ENCODE results near the gene RHD. TPM values are rescaled to one million over a fixed set of nuclear protein-coding genes. Genes with fewer than 3 reads are reported as not detected.
"Not testable (repeated sequence)": the region's sequence is repeated elsewhere in the genome, so short reads cannot be mapped to it uniquely, and the experiment has no call there.

Gene RHD
- total and polyA plus RNA-seq, 2 experiments from 2014 or later = 0.19 TPM; not detected in 1

DNA sequence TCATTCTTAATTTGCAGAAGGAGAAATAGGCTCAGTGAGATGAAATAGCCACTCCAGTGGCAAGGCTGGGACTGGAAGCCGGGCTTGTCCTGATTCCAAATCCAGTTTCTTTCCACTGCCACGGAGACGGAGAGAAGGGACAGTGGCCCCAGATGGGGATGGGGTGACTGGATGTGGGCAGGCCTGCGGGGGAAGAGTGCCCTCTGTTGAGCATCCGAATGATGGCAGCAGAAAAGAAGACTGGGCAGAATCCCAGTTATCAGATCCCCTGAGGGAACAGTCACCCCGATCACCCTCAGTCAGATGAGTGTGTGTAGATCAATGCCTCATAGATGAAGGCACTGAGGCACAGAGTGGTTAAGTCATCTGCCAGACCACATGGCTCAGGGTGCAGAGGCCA, 17.7 kb downstream of the RHD start:
- H3K4me1 ChIP-seq (ENCODE audit: insufficient read depth); H3K4me2 ChIP-seq; H4K20me1 ChIP-seq (ENCODE audit: insufficient read depth, poor library complexity, severe bottlenecking); H3K27ac ChIP-seq; DNase-seq (ENCODE audit: low spot score); H3K36me3 ChIP-seq (replicated peaks; ENCODE audit: insufficient read depth, low read depth); H2AFZ ChIP-seq; H3K4me3 ChIP-seq; H3K9me2 ChIP-seq (replicated peaks; ENCODE audit: insufficient read depth); H3K9me3 ChIP-seq (ENCODE audit: low read depth); H3K79me2 ChIP-seq; H3K27me3 ChIP-seq: not testable (repeated sequence)
- 8% methylated on average over 4 of the region's 6 CpGs for WGBS (ENCODE audit: low lambda C conversion rate, missing lambda C conversion rate)

- H3K4me1 ChIP-seq (ENCODE audit: insufficient read depth); H3K4me3 ChIP-seq; H3K9me3 ChIP-seq (ENCODE audit: low read depth); H3K27me3 ChIP-seq; DNase-seq (ENCODE audit: low spot score); H3K4me2 ChIP-seq; H3K27ac ChIP-seq; H3K9me2 ChIP-seq (replicated peaks; ENCODE audit: insufficient read depth); H3K79me2 ChIP-seq; H4K20me1 ChIP-seq (ENCODE audit: insufficient read depth, poor library complexity, severe bottlenecking); H2AFZ ChIP-seq; H3K36me3 ChIP-seq (replicated peaks; ENCODE audit: insufficient read depth, low read depth): not testable (repeated sequence)
- 85% methylated on average over 2 of the region's 2 CpGs for WGBS (ENCODE audit: low lambda C conversion rate, missing lambda C conversion rate)
Observed at GRCh38 chr1:25293426-25293825, 21.1 kb downstream of the RHD start.

- not testable (repeated sequence) for H3K4me2 ChIP-seq; H3K9me2 ChIP-seq (replicated peaks; ENCODE audit: insufficient read depth)
- no CpG with 5 or more reads among the region's 14 CpGs for WGBS (ENCODE audit: low lambda C conversion rate, missing lambda C conversion rate)
Observed at GRCh38 chr1:25294889-25295826, 22.8 kb downstream of the RHD start.

DNA sequence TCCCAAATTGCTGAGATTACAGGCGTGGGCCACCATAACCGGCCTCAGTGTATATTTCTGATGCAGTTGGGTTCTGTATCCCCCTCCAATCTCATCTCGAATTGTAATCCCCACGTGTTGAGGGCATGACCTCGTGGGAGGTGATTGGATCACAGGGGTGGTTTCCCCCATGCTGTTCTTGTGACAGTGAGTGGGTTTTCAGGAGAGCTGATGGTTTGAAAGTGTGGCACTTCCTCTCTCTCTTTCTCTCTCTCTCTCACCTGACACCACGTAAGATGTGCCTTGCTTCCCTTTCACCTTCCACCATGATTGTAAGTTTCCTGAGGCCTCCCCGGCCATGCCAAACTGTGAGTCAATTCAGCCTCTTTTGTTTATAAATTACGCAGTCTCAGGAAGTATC, 24.2 kb downstream of the RHD start:
- H3K4me2 ChIP-seq; H4K20me1 ChIP-seq (ENCODE audit: insufficient read depth, poor library complexity, severe bottlenecking); H3K9me2 ChIP-seq (replicated peaks; ENCODE audit: insufficient read depth); H3K36me3 ChIP-seq (replicated peaks; ENCODE audit: insufficient read depth, low read depth); DNase-seq (ENCODE audit: low spot score); H3K27me3 ChIP-seq; H3K9me3 ChIP-seq (ENCODE audit: low read depth); H3K4me3 ChIP-seq; H3K27ac ChIP-seq; H3K79me2 ChIP-seq; H2AFZ ChIP-seq; H3K4me1 ChIP-seq (ENCODE audit: insufficient read depth): not testable (repeated sequence)
- WGBS (ENCODE audit: low lambda C conversion rate, missing lambda C conversion rate) = 73% methylated on average over 7 of the region's 8 CpGs

More at GRCh38 chr1:25294889-25295826, 22.8 kb downstream of the RHD start:
- H3K36me3 ChIP-seq (replicated peaks; ENCODE audit: insufficient read depth, low read depth); H3K27ac ChIP-seq; H3K79me2 ChIP-seq; H3K4me3 ChIP-seq; H3K9me3 ChIP-seq (ENCODE audit: low read depth); H2AFZ ChIP-seq; H4K20me1 ChIP-seq (ENCODE audit: insufficient read depth, poor library complexity, severe bottlenecking); DNase-seq (ENCODE audit: low spot score); H3K27me3 ChIP-seq; H3K4me1 ChIP-seq (ENCODE audit: insufficient read depth): not testable (repeated sequence)

GRCh38 chr1:25300729-25301128, 28.4 kb downstream of the RHD start:
- not testable (repeated sequence) for H3K4me2 ChIP-seq; H2AFZ ChIP-seq; H3K9me3 ChIP-seq (ENCODE audit: low read depth); H3K27me3 ChIP-seq; DNase-seq (ENCODE audit: low spot score); H3K4me3 ChIP-seq; H3K79me2 ChIP-seq; H3K4me1 ChIP-seq (ENCODE audit: insufficient read depth); H3K36me3 ChIP-seq (replicated peaks; ENCODE audit: insufficient read depth, low read depth); H3K27ac ChIP-seq; H4K20me1 ChIP-seq (ENCODE audit: insufficient read depth, poor library complexity, severe bottlenecking); H3K9me2 ChIP-seq (replicated peaks; ENCODE audit: insufficient read depth)
- WGBS (ENCODE audit: low lambda C conversion rate, missing lambda C conversion rate) = 68% methylated on average over 7 of the region's 9 CpGs

- H3K9me3 ChIP-seq (ENCODE audit: low read depth); H3K27me3 ChIP-seq; H3K4me1 ChIP-seq (ENCODE audit: insufficient read depth); H3K36me3 ChIP-seq (replicated peaks; ENCODE audit: insufficient read depth, low read depth); DNase-seq (ENCODE audit: low spot score); H3K9me2 ChIP-seq (replicated peaks; ENCODE audit: insufficient read depth); H3K27ac ChIP-seq; H3K79me2 ChIP-seq; H2AFZ ChIP-seq; H4K20me1 ChIP-seq (ENCODE audit: insufficient read depth, poor library complexity, severe bottlenecking); H3K4me3 ChIP-seq; H3K4me2 ChIP-seq: not testable (repeated sequence)
- 38% methylated on average over 1 of the region's 3 CpGs for WGBS (ENCODE audit: low lambda C conversion rate, missing lambda C conversion rate)
Observed at GRCh38 chr1:25302330-25302729, 30.0 kb downstream of the RHD start.

GRCh38 chr1:25304936-25305335, 32.6 kb downstream of the RHD start:
- H4K20me1 ChIP-seq (ENCODE audit: insufficient read depth, poor library complexity, severe bottlenecking); H3K36me3 ChIP-seq (replicated peaks; ENCODE audit: insufficient read depth, low read depth); H3K4me2 ChIP-seq; H2AFZ ChIP-seq; H3K4me3 ChIP-seq; H3K4me1 ChIP-seq (ENCODE audit: insufficient read depth); H3K27me3 ChIP-seq; H3K9me2 ChIP-seq (replicated peaks; ENCODE audit: insufficient read depth); H3K27ac ChIP-seq; DNase-seq (ENCODE audit: low spot score); H3K79me2 ChIP-seq; H3K9me3 ChIP-seq (ENCODE audit: low read depth): not testable (repeated sequence)
- WGBS (ENCODE audit: low lambda C conversion rate, missing lambda C conversion rate) = 84% methylated on average over 4 of the region's 4 CpGs

DNA sequence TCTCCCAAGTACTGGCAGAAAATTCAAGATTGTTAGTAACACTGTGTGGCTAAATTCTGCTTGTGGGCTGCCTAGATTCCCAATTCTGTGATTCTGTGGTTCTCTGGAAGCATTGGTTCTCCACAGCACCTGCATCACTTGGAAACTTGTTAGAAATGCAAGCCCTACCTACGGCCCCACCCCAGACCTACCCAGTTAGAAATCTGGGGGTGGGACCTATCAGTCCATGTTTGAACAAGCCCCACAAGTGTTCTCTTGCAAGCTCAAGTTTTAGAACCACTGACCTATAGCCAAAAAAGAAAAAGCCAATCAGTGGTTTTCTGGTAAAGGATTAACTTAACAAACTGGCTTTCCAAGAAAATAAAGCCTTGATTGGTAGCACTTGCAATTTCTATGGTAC, 35.9 kb downstream of the RHD start:
- H4K20me1 ChIP-seq (ENCODE audit: insufficient read depth, poor library complexity, severe bottlenecking); H3K9me2 ChIP-seq (replicated peaks; ENCODE audit: insufficient read depth); H2AFZ ChIP-seq; H3K27ac ChIP-seq; H3K4me3 ChIP-seq; H3K4me1 ChIP-seq (ENCODE audit: insufficient read depth); DNase-seq (ENCODE audit: low spot score); H3K27me3 ChIP-seq; H3K9me3 ChIP-seq (ENCODE audit: low read depth); H3K36me3 ChIP-seq (replicated peaks; ENCODE audit: insufficient read depth, low read depth); H3K4me2 ChIP-seq; H3K79me2 ChIP-seq: not testable (repeated sequence)
- WGBS (ENCODE audit: low lambda C conversion rate, missing lambda C conversion rate) = no CpG with 5 or more reads among the region's 1 CpG

DNA sequence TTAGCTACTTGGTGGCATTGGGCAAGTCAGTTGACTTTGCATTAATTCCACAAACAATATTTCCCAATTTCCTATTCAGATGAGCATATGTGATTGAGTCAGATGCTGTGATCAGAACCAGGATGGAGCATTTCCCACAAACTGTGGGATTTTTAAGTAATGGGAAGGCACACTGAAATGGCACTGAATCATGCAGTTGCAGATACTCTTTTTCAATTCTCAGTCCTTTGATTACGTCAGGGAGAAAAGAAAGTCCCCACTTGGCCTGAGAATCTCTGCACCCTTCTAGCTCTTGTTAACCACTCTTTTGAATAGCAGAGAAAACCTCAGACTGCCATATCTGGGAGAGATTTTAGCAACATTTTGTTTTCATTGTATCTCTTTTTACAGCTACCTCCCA, 36.8 kb downstream of the RHD start:
- H3K27me3 ChIP-seq; H2AFZ ChIP-seq; H4K20me1 ChIP-seq (ENCODE audit: insufficient read depth, poor library complexity, severe bottlenecking); H3K79me2 ChIP-seq; H3K9me2 ChIP-seq (replicated peaks; ENCODE audit: insufficient read depth); H3K4me3 ChIP-seq; H3K4me2 ChIP-seq; H3K36me3 ChIP-seq (replicated peaks; ENCODE audit: insufficient read depth, low read depth); DNase-seq (ENCODE audit: low spot score); H3K27ac ChIP-seq; H3K9me3 ChIP-seq (ENCODE audit: low read depth); H3K4me1 ChIP-seq (ENCODE audit: insufficient read depth): not testable (repeated sequence)
- WGBS (ENCODE audit: low lambda C conversion rate, missing lambda C conversion rate) = 100% methylated on average over 1 of the region's 1 CpG
